Measurements from ENCODE around the gene AEBP1. TPM values are rescaled to one million over a fixed set of nuclear protein-coding genes. Genes with fewer than 3 reads are reported as not detected.

The AEBP1 gene
- total RNA-seq, 1 experiment from 2014 or later, result 30.1 TPM

GRCh38 chr7:44086627-44087026, 17.5 kb upstream of the AEBP1 start:
- Histone ChIP-seq H3K27ac (ENCODE audit: low read depth, low read length, poor library complexity, severe bottlenecking) (no peak overlapping the region), H3K4me3 (ENCODE audit: low read depth, low read length, poor library complexity, severe bottlenecking) (no peak overlapping the region), H3K27me3 (replicated peaks; ENCODE audit: insufficient read depth, low read depth, low read length, poor library complexity) (no peaks in the 10 kb centered on the region), H3K9me3 (ENCODE audit: low read depth, low read length, poor library complexity, severe bottlenecking) (no peaks in the 10 kb centered on the region), H3K36me3 (ENCODE audit: insufficient read depth, low read length, poor library complexity, severe bottlenecking) (no peaks in the 10 kb centered on the region), H3K4me1 (ENCODE audit: insufficient read depth, low read length, poor library complexity, severe bottlenecking) (no peaks in the 10 kb centered on the region)
- ChIA-PET POLR2A (ENCODE audit: low non-redundant PET) (no interaction called here), CTCF (no interaction called here)
- BruUV-seq (replicated peaks), result no TSS peak
- TF ChIP-seq EZH2 (IDR thresholded peaks at IDR 0.05; ENCODE audit: borderline replicate concordance, low read depth, low read length, poor library complexity, severe bottlenecking) (no peak), CTCF (conservative IDR thresholded peaks at IDR 0.05; ENCODE audit: low read depth, low read length) (no peak)
- no peak for DNase-seq (ENCODE audit: low spot score)
- intact Hi-C loops (cut with micrococcal nuclease; ENCODE audit: unreplicated experiment), result no loop called here

- no TSS peak for BruUV-seq (replicated peaks)
- H3K4me1 ChIP-seq (ENCODE audit: insufficient read depth, low read length, poor library complexity, severe bottlenecking), result no peaks in the 10 kb centered on the region
- intact Hi-C loops (cut with micrococcal nuclease; ENCODE audit: unreplicated experiment), result no loop called here
- ChIA-PET POLR2A (ENCODE audit: low non-redundant PET) (no interaction called here), CTCF (no interaction called here)
- no peak for DNase-seq (ENCODE audit: low spot score)
- no peak for TF ChIP-seq CTCF (conservative IDR thresholded peaks at IDR 0.05; ENCODE audit: low read depth, low read length)
- TF ChIP-seq EZH2 (IDR thresholded peaks at IDR 0.05; ENCODE audit: borderline replicate concordance, low read depth, low read length, poor library complexity, severe bottlenecking), result no peak
- no peak overlapping the region for H3K4me3 ChIP-seq (ENCODE audit: low read depth, low read length, poor library complexity, severe bottlenecking)
- H3K9me3 ChIP-seq (ENCODE audit: low read depth, low read length, poor library complexity, severe bottlenecking), result no peaks in the 10 kb centered on the region
- no peak overlapping the region for H3K27ac ChIP-seq (ENCODE audit: low read depth, low read length, poor library complexity, severe bottlenecking)
- no peaks in the 10 kb centered on the region for H3K36me3 ChIP-seq (ENCODE audit: insufficient read depth, low read length, poor library complexity, severe bottlenecking)
- no peaks in the 10 kb centered on the region for H3K27me3 ChIP-seq (replicated peaks; ENCODE audit: insufficient read depth, low read depth, low read length, poor library complexity)
These were observed 16.0 kb upstream of the AEBP1 start for GRCh38 chr7:44087911-44088838.

GRCh38 chr7:44093102-44093641, 11.0 kb upstream of the AEBP1 start:
- Histone ChIP-seq H3K4me1 (ENCODE audit: insufficient read depth, low read length, poor library complexity, severe bottlenecking) (no peaks in the 10 kb centered on the region), H3K4me3 (ENCODE audit: low read depth, low read length, poor library complexity, severe bottlenecking) (no peak overlapping the region), H3K9me3 (ENCODE audit: low read depth, low read length, poor library complexity, severe bottlenecking) (no peaks in the 10 kb centered on the region), H3K36me3 (ENCODE audit: insufficient read depth, low read length, poor library complexity, severe bottlenecking) (no peaks in the 10 kb centered on the region), H3K27me3 (replicated peaks; ENCODE audit: insufficient read depth, low read depth, low read length, poor library complexity) (no peaks in the 10 kb centered on the region), H3K27ac (ENCODE audit: low read depth, low read length, poor library complexity, severe bottlenecking) (no peak overlapping the region)
- CTCF ChIA-PET, result no interaction called here
- POLR2A ChIA-PET (ENCODE audit: low non-redundant PET), result no interaction called here
- no peak for DNase-seq (ENCODE audit: low spot score)
- intact Hi-C loops (cut with micrococcal nuclease; ENCODE audit: unreplicated experiment), result no loop called here
- TF ChIP-seq EZH2 (IDR thresholded peaks at IDR 0.05; ENCODE audit: borderline replicate concordance, low read depth, low read length, poor library complexity, severe bottlenecking) (no peak), CTCF (conservative IDR thresholded peaks at IDR 0.05; ENCODE audit: low read depth, low read length) (no peak)
- no TSS peak for BruUV-seq (replicated peaks)

Data from A673 (cell line).